Raji (cell line): ENCODE data around the gene DHRS7C.

Experiments
- POLR2A ChIP-seq: IDR thresholded peaks from 2 replicates; pipeline ENCODE4 v1.6.1; 2011; ENCODE audit warnings: low read depth, low read length, control low read depth; ENCODE audit not compliant: insufficient read depth

DHRS7C gene

DNA sequence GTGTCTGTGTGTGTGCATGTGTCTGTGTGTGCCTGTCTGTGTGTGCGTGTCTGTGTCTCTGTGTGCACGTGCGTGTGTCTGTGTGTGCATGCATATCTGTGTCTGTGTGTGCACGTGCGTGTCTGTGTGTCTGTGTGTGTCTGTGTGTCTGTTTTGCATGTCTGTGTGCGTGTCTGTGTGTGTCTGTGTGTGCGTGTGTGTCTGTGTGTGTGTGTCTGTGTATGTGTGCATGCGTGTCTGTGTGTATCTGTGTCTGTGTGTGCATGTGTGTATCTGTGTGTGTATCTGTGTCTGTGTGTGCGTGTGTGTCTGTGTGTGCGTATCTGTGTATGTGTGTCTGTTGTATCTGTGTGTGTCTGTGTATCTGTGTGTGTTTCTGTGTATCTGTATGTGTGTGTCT lies 25.1 kb upstream of the DHRS7C start:
- TF ChIP-seq POLR2A = no peak

DNA sequence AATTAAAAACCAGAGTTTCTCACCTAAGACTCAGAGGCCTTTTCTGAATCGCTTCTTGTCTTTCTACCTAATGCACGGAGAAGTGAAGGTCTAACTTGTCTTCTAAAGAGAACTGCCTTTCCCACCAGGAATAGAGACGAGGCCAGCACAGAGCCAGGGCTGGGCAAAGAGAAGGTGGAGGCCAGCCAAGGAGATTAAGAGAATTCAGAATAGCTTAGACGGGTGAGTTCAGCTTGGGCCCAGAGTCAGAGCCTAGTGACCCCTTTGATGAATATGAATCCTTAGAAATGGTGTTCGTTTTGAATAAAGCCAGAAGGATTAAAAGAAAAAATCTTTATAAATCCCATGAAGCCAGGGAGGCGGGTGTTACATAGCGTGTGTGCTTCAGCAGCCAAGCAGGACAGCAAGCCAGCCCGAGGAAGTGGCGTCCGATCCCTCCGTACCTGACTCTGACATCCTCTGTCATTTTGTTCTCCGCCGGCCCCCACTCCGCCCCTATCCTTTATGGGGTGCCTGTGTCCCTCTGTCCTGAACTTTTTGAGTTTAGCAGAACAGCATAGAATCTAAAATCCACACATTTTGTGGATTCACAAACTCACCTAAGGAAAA lies 23.0 kb upstream of the DHRS7C start:
- no peak for TF ChIP-seq POLR2A

DNA sequence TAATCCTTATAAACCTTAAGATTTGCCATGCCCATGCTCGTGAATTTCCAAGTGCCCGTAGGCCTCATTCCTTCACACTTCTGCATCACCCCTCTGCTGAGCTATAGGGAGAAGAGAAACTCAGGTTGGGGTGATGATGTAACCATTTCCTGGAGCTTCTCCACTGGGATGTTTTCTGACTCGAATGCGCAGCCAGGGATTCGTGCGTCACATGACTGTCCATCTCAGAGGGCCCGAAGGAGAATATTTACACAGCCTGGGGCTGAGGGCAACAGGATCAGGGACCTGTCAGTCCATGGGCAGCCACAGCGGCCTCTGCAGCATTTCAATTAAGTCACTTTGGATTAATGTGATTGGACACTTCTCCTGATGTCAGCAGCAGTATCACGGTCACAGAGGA lies 21.8 kb upstream of the DHRS7C start:
- no peak for TF ChIP-seq POLR2A

DNA sequence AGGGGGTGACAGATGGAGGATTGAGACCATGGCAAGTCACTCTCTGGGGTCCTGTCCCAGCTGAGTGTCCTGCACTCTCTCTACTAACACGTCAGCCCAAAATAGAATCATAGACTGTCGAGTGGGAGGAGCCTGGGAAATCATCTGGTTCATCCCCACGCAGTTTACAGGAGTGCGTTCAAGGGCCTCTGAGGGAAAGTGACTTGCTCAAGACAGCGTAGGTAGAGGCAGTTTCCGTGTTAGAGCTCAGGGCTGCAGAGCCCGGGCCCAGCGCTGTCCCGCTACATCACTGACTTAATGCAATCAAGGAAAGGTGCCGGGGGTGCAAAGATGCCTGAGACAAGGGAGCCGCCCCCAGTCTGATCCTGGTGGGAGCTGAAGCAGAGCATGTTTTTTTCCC lies 20.1 kb upstream of the DHRS7C start:
- TF ChIP-seq POLR2A = no peak

DNA sequence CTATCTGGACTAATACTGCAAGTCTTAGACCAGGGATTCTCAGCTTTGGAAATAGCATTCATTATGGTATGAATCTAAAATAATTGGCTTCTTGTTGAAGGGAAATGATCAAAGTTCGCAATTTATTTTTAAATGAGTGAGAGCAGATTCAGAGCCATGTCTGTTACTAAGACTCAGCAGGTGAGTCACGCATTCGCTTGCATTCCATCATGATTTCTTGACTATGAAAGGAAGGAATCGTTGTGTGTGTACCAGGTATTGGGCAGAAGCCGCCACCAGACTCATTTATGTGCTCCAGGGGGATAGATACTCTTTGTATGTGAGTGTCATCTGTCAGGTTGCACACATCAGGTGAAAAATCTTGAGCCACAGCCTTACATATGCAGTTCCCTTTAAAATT lies 19.7 kb upstream of the DHRS7C start:
- TF ChIP-seq POLR2A = no peak

DNA sequence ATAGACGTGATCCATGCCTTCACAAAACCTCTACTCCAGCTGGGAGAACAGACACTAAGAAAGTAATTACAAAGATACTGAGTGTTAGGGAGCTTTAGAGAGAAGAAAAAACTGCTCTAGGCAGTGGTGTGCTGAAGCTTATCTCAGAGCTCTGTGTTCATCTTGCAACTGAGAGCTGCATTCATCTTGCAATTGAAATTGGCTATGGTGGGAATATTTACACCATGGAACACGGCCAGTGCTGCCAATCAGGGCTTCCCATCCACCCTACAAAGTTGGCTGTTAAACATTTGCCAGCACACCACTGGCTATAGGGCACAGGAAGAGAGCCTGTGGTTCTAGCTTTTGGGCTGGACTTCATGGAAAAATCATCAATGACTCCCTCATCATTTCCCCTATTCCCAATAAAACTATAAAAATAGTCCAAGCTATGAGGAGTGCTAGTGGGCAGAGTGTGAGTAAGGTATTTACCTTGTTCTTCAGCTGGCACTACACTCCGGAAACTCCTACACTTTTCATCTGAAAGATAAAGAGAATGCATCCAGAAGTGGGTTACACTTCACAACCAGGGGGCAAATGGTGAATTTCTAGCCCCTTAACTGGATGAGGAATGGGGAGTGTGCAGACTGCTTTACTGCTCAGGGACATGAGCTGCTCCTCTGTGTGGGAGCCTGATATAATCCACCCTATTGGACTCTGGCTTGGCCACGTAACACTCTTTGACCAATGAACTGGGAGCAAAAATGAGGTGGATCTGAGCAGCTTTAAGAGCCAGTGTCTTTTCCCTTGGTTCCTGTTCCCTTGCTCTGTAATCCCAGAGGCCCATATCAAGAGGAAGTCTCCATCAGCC lies 18.9 kb upstream of the DHRS7C start:
- no peak for TF ChIP-seq POLR2A

DNA sequence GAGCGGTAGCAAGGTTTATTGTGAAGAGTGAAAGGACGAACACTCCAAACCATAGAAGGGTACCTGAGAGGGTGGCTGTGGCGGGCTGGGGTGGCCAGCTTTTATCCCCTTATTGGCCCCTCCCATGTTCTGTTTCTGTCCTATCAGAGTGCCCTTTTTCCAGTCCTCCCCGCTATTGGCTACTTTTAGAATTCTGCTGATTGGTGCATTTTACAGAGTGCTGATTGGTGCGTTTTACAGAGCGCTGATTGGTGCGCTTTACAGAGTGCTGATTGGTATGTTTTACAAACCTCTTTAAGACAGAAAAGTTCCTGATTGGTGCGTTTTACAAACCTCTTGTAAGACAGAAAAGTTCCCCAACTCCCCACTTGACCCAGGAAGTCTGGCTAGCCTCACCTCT lies 18.0 kb upstream of the DHRS7C start:
- TF ChIP-seq POLR2A = no peak

DNA sequence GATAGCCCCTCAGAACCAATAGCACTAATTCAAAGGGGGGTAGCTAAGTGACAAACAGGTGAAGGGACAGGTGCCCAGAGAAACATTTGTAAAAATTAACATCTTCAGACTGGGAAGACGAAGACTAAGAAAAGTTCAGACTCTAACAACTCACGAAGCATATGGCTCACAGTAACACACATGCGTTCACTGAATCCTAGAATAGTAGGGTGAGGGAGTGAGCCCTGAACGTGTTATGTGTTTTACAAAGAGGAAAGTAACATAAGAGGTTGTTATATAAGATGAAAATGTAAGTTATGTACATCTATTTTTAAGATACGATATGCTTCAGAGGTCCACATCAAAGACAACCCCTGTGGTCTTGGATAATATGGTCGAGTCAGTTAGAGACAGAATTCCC lies 15.3 kb upstream of the DHRS7C start:
- TF ChIP-seq POLR2A = no peak

DNA sequence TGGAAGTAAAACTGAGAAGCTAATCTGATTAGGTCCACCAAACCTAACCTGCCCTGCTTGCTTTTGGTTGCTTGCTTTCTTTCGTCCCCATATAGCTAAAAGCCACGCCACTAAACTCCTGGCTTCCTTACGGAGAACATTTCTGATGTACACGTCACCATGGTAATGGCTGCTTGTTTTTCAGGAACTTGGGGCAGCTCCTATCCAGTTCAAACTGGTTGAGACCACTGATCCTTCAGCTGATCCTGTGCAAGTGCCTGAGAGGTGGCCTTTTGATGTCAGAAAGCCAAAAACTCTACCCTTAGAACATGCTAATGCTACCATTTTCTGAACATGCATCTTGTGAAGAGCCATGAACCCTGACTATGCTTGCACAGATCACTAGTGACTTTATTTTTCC lies 14.4 kb upstream of the DHRS7C start:
- no peak for TF ChIP-seq POLR2A

DNA sequence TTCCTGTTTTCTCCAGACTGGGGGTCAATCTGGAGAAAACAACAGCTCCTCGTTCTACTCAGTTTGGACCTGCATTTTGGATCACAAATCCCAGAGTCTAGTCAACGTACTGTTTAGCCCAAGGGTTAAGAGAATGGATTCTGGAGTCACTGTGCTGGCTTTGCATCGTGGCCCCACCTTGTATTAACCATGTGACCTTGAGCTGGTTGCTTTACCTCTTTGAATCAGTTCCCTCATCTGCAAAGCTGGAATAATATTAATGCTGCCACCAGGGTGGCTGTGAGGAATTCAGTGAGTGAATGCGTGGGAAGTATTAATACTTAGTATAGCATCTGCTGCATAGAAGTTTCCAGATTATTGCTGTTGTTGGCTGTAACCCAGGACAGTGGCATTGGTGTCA lies 11.3 kb upstream of the DHRS7C start:
- no peak for TF ChIP-seq POLR2A

DNA sequence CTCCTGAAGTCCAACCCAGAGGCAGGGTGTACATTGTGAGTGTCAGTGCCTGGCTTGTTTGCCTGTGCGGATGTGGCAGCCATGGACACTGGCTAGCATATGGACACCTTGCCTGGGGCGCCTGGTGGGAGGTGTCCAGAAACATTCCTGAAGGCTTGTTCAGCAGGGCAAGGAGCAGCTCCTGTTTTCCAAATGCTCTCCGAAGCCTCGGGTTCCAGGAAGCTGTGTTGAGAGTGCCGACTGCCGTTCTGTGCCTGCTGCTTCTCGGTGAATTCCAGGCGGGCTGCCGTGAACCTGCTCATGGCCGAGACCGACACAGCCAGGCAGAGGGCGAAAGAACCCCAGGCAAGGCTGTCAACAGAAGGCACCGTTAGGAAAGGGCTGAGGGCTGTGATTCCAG lies 10.9 kb upstream of the DHRS7C start:
- TF ChIP-seq POLR2A = no peak

DNA sequence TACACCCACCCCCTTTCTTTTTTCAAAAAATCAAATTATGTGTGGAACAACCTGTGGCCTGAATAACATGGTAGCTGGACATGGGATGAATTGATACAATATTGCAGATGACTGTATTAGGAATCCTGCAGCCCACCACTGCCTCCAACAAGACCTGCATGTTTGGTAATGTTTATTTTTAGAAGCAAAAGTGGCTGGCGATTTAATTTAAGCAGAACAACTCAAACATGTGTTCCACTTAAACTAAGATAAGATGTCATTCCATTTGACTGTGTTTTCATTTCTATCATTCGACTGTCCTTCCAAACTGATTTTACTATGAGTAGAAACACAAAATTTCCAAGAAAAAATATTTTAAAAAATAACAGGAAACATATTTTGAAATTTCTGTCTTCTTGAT lies 10.1 kb upstream of the DHRS7C start:
- TF ChIP-seq POLR2A = no peak

DNA sequence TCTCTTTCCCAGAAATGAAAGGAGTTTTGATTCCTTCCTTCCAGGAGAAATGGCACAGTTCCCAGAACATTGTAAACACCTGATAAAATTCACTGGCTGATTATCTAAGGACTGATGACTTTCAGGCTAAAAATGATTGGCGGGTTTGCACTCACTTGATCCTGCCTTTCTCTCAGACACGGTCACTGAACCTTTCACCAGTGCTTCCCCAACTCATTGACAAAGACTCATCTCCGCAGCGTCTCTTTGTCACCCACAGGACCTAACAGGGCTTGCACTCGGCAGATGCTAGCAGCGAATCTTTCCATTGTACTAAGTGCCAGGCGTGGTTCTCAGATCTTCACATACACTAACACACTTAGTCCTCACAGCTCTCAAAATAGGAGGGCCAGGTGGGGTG lies 7.3 kb upstream of the DHRS7C start:
- no peak for TF ChIP-seq POLR2A

DNA sequence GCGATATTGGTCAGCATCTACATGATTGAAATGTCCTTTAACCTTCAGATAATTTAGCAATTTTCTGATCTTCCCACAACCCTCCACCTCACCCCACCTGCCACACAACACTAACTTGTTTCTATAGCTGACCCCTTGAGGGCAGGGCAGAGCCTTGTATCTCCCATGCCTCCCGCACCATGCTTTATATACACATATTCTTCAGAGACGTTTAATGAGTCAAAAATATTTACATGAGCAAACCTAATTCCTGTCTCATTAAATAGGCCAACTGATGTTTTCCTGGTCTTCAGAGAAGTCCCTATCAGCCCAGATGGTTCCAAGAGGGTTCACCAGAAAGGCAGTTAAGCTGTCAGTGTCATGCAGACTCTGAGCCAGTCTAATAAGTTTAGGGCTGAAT lies 6.6 kb upstream of the DHRS7C start:
- TF ChIP-seq POLR2A = no peak

DNA sequence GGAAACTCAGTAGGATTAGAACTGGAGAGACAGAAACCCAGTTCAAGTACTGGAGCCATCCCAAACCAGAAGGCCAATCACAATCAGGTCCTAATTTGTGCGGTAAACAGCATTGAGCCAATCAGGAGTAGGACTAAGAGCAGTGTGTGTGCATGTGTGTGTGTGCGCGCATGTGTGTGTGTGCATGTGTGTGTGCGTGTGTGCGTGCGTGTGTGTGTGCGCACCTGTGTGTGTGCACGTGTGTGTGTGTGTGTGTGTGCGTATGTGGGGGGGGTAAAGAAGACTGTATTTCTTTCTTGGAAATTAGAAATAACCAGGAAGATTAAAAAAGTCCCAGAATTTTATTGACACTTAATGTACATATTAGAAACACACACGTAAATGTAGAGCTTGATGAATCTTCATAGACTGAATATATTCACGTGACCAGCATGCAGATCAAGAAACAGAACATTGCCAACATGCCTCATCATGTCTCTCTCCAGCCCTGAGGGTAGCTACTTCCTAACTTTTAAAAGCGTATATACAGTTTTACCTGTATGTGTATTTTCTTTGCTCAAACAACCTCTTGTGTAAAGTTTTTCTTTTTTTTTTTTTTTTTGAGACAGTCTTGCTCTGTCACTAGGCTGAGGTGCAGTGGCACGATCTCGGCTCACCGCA lies 919 bp upstream of the DHRS7C start:
- TF ChIP-seq POLR2A = no peak

DNA sequence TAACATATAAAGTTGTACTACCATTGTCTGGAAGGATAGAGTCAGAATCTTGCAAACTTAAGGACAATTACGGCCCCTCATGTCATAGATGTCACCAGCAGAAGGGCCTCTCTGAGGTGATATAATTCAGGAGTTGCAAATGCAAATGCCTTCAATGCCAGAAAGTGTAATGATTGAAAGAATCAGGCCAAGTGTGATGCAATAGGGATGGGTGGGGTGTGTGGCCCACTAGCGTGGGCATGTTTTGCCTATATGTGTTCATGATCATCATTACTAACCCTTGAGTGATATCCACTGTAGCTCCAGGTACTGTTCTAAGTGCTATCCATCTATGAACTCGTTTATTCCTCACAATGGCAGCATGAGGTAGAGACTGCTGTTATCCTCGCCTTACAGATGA lies 1.1 kb downstream of the DHRS7C start:
- no peak for TF ChIP-seq POLR2A
